ENCODE measurements around the gene PLPP1. TPM values are rescaled to one million over a fixed set of nuclear protein-coding genes. Genes with fewer than 3 reads are reported as not detected.

Gene PLPP1
- total RNA-seq, 1 experiment from 2014 or later = 10.5 TPM

- no peaks in the 10 kb centered on the region for H3K36me3 ChIP-seq (ENCODE audit: control insufficient read depth in 1 of 2, insufficient read depth in 2 of 2, low read length in 2 of 2)
- no peak for DNase-seq (ENCODE audit: low read depth, low spot score)
- no TSS peak for BruUV-seq (replicated peaks)
- no peak for ATAC-seq
- no peak overlapping the region for H3K4me3 ChIP-seq (replicated peaks in 1 of 2; ENCODE audit: low read depth in 1 of 2, low read length in 2 of 2)
- intact Hi-C loops (cut with micrococcal nuclease) = no loop called here
- no peaks in the 10 kb centered on the region for H3K79me2 ChIP-seq (ENCODE audit: insufficient read depth, low read length)
- CTCF ChIA-PET = no interaction called here
- TF ChIP-seq SIN3A (IDR thresholded peaks at IDR 0.05; ENCODE audit: low read depth) (no peak), YY1 (IDR thresholded peaks at IDR 0.05; ENCODE audit: extremely low read depth, insufficient replicate concordance, low read depth, low read length) (no peak), TCF7L2 (IDR thresholded peaks at IDR 0.05; ENCODE audit: borderline replicate concordance, extremely low read depth, insufficient read depth, insufficient read length) (no peak), EZH2phosphoT487 (IDR thresholded peaks at IDR 0.05; ENCODE audit: borderline replicate concordance) (no peak), MAX (IDR thresholded peaks at IDR 0.05) (no peak)
- no peaks in the 10 kb centered on the region for H3K4me1 ChIP-seq (ENCODE audit: control insufficient read depth in 1 of 2, insufficient read depth in 2 of 2, low read length in 2 of 2)
- POLR2A ChIA-PET = no interaction called here
- H3K9ac ChIP-seq (ENCODE audit: low read length) = no peak overlapping the region
- H2AFZ ChIP-seq (ENCODE audit: low read depth, low read length, poor library complexity, severe bottlenecking) = no peak overlapping the region
- no peaks in the 10 kb centered on the region for H3K9me2 ChIP-seq (ENCODE audit: insufficient read depth)
- H3K27ac ChIP-seq (ENCODE audit: low read depth, low read length) = no peak overlapping the region
- RAD21 ChIA-PET (ENCODE audit: low non-redundant PET in 1 of 2, low total read pairs in 2 of 2, uncharacterized antibody in 2 of 2, unreplicated experiment in 2 of 2) = no interaction called here
- no peak overlapping the region for H3K4me2 ChIP-seq (ENCODE audit: low read length)
- H4K20me1 ChIP-seq (ENCODE audit: insufficient read depth) = no peaks in the 10 kb centered on the region
- no peaks in the 10 kb centered on the region for H3K9me3 ChIP-seq (ENCODE audit: control insufficient read depth in 1 of 2, insufficient read depth in 1 of 2, low read depth in 1 of 2, low read length in 2 of 2)
- H3K27me3 ChIP-seq (ENCODE audit: insufficient read depth, low read length) = no peaks in the 10 kb centered on the region
These were observed 34.7 kb upstream of the PLPP1 start for GRCh38 chr5:55569513-55569865.

- no peaks in the 10 kb centered on the region for H3K79me2 ChIP-seq (ENCODE audit: insufficient read depth, low read length)
- H3K9me2 ChIP-seq (ENCODE audit: insufficient read depth) = no peaks in the 10 kb centered on the region
- H3K27me3 ChIP-seq (ENCODE audit: insufficient read depth, low read length) = no peaks in the 10 kb centered on the region
- no TSS peak for BruUV-seq (replicated peaks)
- H3K4me2 ChIP-seq (ENCODE audit: low read length) = no peak overlapping the region
- no peak overlapping the region for H2AFZ ChIP-seq (ENCODE audit: low read depth, low read length, poor library complexity, severe bottlenecking)
- DNase-seq (ENCODE audit: low read depth, low spot score) (no peak), ATAC-seq (no peak)
- no peak overlapping the region for H3K9ac ChIP-seq (ENCODE audit: low read length)
- H3K4me3 ChIP-seq (replicated peaks in 1 of 2; ENCODE audit: low read depth in 1 of 2, low read length in 2 of 2) = no peak overlapping the region
- ChIA-PET POLR2A (no interaction called here), CTCF (no interaction called here), RAD21 (ENCODE audit: low non-redundant PET in 1 of 2, low total read pairs in 2 of 2, uncharacterized antibody in 2 of 2, unreplicated experiment in 2 of 2) (no interaction called here)
- H3K9me3 ChIP-seq (ENCODE audit: control insufficient read depth in 1 of 2, insufficient read depth in 1 of 2, low read depth in 1 of 2, low read length in 2 of 2) = no peaks in the 10 kb centered on the region
- intact Hi-C loops (cut with micrococcal nuclease) = no loop called here
- H3K36me3 ChIP-seq (ENCODE audit: control insufficient read depth in 1 of 2, insufficient read depth in 2 of 2, low read length in 2 of 2) = no peaks in the 10 kb centered on the region
- no peaks in the 10 kb centered on the region for H4K20me1 ChIP-seq (ENCODE audit: insufficient read depth)
- H3K4me1 ChIP-seq (ENCODE audit: control insufficient read depth in 1 of 2, insufficient read depth in 2 of 2, low read length in 2 of 2) = no peaks in the 10 kb centered on the region
- H3K27ac ChIP-seq (ENCODE audit: low read depth, low read length) = no peak overlapping the region
- TF ChIP-seq ZNF274 (IDR thresholded peaks at IDR 0.05; ENCODE audit: low read depth, low read length) = no peak
- TF ChIP-seq CTCF (IDR thresholded peaks at IDR 0.05 in 2 of 3, conservative IDR thresholded peaks at IDR 0.05 in 1 of 3; ENCODE audit: borderline replicate concordance in 1 of 3, insufficient read depth in 1 of 3, low read depth in 2 of 3, low read length in 2 of 3) = no peak
- TF ChIP-seq ZBTB33 (IDR thresholded peaks at IDR 0.05; ENCODE audit: extremely low read depth, insufficient replicate concordance, low read length) = no peak
- no peak for TF ChIP-seq RAD21 (IDR thresholded peaks at IDR 0.05; ENCODE audit: low read depth)
- no peak for TF ChIP-seq EGR1 (IDR thresholded peaks at IDR 0.05; ENCODE audit: low read depth)
- TF ChIP-seq ELF1 (IDR thresholded peaks at IDR 0.05; ENCODE audit: borderline replicate concordance, low read depth) = no peak
- TF ChIP-seq SRF (IDR thresholded peaks at IDR 0.05; ENCODE audit: low read depth) = no peak
- no peak for TF ChIP-seq SP1 (IDR thresholded peaks at IDR 0.05; ENCODE audit: low read depth)
- no peak for TF ChIP-seq POLR2AphosphoS5 (IDR thresholded peaks at IDR 0.05; ENCODE audit: low read depth, low read length)
- no peak for TF ChIP-seq FOSL1 (IDR thresholded peaks at IDR 0.05; ENCODE audit: low read depth)
- no peak for TF ChIP-seq ATF3 (IDR thresholded peaks at IDR 0.05)
- no peak for TF ChIP-seq ZFX (IDR thresholded peaks at IDR 0.05)
These were observed 34.1 kb upstream of the PLPP1 start for GRCh38 chr5:55568654-55569512.

All from HCT116 (cell line).